HG03354 (cell line): ENCODE measurements around the gene MYLK4.
A peak's percentile ranks its signal among the peaks of the same experiment; 100 is the strongest.

ENCODE experiments used
- ATAC-seq: cut with Tn5 transposase; IDR thresholded peaks from one replicate; pipeline ENCODE4 v1.9.1; 2021; ENCODE audit warnings: mild to moderate bottlenecking; ENCODE audit not compliant: unreplicated experiment, poor library complexity, severe bottlenecking

The MYLK4 gene

GRCh38 chr6:2750832-2751231 is at the start of gene MYLK4:
TSS of gene MYLK4 (minus strand) at chr6:2750922. CDS start at chr6:2749294, 1,628 bp downstream.
- ATAC-seq: no peak

- no peak for ATAC-seq
Measured at GRCh38 chr6:2799936-2800527, 49.3 kb upstream of the MYLK4 start.

- no peak for ATAC-seq
Measured at GRCh38 chr6:2798586-2799134, 47.9 kb upstream of the MYLK4 start.

GRCh38 chr6:2797564-2798031 is 46.9 kb upstream of the MYLK4 start:
- no peak for ATAC-seq

GRCh38 chr6:2796861-2797260 is 46.1 kb upstream of the MYLK4 start:
- no peak for ATAC-seq

GRCh38 chr6:2795956-2796355 is 45.2 kb upstream of the MYLK4 start:
- ATAC-seq: no peak

- no peak for ATAC-seq
Measured at GRCh38 chr6:2795162-2795561, 44.4 kb upstream of the MYLK4 start.

- no peak for ATAC-seq
Measured at GRCh38 chr6:2794171-2794730, 43.5 kb upstream of the MYLK4 start.

- no peak for ATAC-seq
Measured at GRCh38 chr6:2793534-2794151, 42.9 kb upstream of the MYLK4 start.

- no peak for ATAC-seq
Measured at GRCh38 chr6:2792330-2793110, 41.8 kb upstream of the MYLK4 start.

- ATAC-seq: no peak
Measured at GRCh38 chr6:2791450-2791974, 40.8 kb upstream of the MYLK4 start.

GRCh38 chr6:2790588-2791449 is 40.1 kb upstream of the MYLK4 start:
- ATAC-seq: peak; percentile 91

GRCh38 chr6:2786269-2786668 is 35.5 kb upstream of the MYLK4 start:
- no peak for ATAC-seq

GRCh38 chr6:2784930-2785329 is 34.2 kb upstream of the MYLK4 start:
- ATAC-seq: no peak

- no peak for ATAC-seq
Measured at GRCh38 chr6:2784061-2784460, 33.3 kb upstream of the MYLK4 start.

- ATAC-seq: no peak
Measured at GRCh38 chr6:2783188-2783963, 32.7 kb upstream of the MYLK4 start.

GRCh38 chr6:2782825-2783187 is 32.1 kb upstream of the MYLK4 start:
- no peak for ATAC-seq

GRCh38 chr6:2782356-2782708 is 31.6 kb upstream of the MYLK4 start:
- ATAC-seq: no peak
